HTR-8/SVneo (cell line): Measurements from ENCODE around the gene BOD1L1.

Experiments used
- DNase-seq: peaks from one replicate; pipeline ENCODE4 v3.0.0; 2011; ENCODE audit warnings: low spot score, mixed read lengths; ENCODE audit not compliant: insufficient read length
- FAIRE-seq: peaks from 2 replicates; lab custom pipeline; 2011; peaks lifted over from hg19 to GRCh38; lab: Jason Lieb, UNC

The BOD1L1 gene

GRCh38 chr4:13527981-13528820, 99.3 kb downstream of the BOD1L1 start:
- no peak for DNase-seq
- FAIRE-seq, result no peak

DNA sequence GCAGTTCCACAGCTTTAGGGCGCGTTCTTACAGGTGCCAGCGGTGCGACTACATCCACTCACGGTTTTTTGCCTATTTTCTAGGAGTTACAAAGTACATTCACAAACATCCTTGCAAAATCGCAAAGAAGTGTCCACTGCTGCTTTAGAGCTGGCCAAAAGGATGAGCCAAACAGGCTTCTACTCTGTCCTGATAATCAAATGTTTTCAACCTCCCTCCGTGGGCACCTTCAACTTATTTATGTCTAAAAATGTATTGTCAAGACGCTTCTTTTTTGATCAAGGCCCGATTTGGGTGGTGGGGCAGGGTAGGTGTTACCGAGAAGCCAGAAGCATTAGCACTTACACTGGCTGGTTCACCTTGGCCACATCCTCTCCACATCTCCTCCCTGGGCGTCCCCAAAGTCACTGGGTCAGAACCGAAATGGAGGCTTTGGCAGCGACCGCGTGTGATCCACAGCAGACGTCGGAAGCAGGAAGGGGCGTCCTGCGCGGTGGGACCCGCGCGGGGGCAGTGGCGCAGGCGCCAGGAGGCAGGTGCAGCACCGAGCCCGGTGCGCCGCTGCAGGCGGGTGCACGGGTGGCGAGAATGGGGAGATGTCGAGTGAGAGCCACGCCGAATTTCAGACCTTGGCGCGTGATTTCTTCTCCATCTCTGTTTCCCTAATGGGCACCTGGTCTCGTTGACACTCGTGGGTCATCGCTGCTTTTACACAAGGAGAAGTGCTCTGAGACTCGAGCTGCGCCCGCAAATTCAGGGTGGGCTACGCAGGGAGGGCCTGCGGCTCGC, 100.1 kb downstream of the BOD1L1 start:
- FAIRE-seq (no peak), DNase-seq (no peak)

DNA sequence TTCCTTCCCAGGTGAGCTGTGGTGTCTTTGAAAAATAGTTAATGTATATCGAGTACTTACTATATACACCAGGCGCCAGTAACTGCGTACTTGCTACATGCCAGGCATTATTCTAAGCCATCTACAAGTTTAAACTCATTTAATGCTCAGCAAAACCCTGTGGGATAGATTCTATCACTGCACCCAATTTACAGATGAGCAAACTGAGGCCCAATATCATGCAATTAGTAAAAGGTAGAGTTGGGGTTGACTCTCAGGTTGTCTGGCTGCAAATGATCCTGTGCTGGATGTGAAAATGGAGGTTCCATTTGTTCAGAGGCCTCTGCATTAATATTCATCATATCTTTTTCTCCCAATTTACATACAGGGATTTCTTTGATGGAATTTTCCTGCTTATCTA, 100.9 kb downstream of the BOD1L1 start:
- no peak for FAIRE-seq
- no peak for DNase-seq

DNA sequence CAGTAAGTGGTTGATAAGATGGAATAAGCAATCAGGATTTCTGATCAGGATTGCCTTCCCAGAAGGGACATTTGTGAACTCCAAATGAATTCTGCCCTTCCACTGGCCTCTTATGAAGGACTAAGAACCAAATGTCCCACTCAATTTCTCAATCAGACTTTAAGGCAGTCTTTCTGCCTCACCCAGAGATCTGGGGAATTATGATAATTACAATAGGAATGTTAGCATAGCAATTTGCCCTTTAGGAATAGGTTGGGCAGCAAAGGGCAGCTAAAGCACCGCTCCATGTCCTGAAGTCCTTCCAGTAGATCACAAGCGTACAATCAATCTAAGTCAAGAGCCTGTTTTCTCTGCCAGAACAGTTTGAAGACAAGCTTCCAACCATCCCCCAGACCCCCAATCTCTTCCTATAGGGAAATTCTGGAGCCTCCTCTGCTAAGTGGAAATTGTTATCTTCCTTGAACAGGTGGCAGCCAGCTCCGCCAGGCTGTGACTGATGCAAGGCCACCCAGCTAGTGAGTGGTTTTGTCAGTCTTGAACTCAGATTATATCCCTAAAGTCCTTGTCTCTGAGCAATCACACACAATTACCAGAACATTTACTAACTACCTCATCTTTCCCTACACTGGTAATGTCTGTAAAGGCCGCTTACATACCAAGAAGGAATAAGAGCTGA, 101.8 kb downstream of the BOD1L1 start:
- no peak for DNase-seq
- no peak for FAIRE-seq

GRCh38 chr4:13524504-13525243, 102.9 kb downstream of the BOD1L1 start:
- FAIRE-seq, result no peak
- no peak for DNase-seq

DNA sequence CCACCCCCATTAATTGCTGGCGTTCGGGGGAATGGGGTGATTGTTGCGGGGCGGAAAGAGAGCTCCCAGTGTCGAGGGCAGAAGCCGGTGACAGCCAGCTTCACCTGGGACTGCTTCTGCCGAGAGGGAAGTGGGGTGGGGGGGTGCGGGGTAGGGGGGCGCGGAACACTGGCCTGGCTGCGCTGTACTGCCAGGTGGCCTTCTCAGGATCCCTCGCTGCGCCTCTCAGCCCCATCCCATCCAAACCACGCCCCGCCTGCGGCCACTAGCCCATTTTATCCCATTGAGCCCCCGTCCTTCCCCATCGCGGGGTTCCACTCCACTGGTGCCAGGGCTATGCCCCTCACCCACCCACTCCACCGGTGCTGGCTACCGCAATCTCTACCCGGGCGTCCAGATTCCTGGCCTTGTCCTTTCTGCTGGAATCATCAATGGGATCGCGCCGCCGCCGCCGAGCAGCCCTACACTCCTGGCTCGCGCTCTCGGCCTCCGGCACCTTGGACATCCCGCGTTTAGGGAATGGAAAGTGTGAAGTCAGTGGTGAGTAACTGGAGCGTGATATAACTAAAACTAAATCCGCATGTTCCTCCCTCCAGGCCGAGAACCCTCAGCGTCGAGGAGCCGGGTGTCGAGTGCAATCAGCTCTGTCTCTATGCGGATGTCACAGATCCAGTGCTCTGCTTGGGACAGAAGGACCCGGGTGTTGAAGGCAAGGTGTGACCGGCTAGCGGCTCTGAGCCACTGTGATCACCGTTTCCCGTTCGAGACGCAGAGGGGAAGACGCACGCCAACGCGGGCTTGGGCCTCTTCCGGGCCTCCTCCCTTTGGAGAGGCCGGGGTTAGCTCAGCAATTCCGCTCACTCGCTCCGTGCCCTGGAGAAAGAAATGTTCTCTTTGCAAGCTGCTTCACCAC, 103.7 kb downstream of the BOD1L1 start:
- DNase-seq (no peak), FAIRE-seq (no peak)

GRCh38 chr4:13523105-13523477, 104.4 kb downstream of the BOD1L1 start:
- no peak for FAIRE-seq
- no peak for DNase-seq

- DNase-seq (no peak), FAIRE-seq (no peak)
Observed at GRCh38 chr4:13522282-13523104, 105.0 kb downstream of the BOD1L1 start.

DNA sequence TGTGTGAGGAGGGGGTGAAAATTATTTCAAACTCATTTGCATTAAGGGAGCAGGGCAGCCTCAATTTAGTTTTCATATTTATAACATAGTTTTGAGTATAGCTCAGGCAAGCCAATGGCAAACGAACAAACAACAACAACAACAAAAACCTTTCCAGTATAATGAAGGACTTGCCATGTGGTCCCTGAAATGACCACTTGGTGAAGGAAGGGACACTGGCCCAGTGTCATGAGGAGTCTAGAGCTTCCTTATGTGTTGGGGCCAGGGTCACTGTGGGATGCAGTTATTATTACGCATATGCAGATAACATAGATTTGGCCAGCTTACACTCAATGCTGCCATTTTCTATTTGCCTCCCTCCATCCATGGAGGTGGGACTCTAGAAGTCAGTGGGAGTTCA, 106.5 kb downstream of the BOD1L1 start:
- FAIRE-seq, result no peak
- no peak for DNase-seq
